ENCODE measurements around the gene APOO.

GRCh38 chrX:23953908-23954269 lies 46.2 kb upstream of the APOO start:
- TF ChIP-seq POLR2AphosphoS5 (IDR thresholded peaks at IDR 0.05; ENCODE audit: borderline replicate concordance, low read depth, low read length) (no peak), EZH2 (IDR thresholded peaks at IDR 0.05) (no peak), FOXP2 (optimal IDR thresholded peaks at IDR 0.05; ENCODE audit: control extremely low read depth, extremely low read length, insufficient read depth) (no peak)
